D721Med (cell line): ENCODE measurements around the gene SPACA1.

Source experiments
- DNase-seq: peaks from one replicate; pipeline ENCODE4 v3.0.0; 2011; ENCODE audit warnings: low spot score; ENCODE audit not compliant: insufficient read length
- FAIRE-seq: peaks from 2 replicates; lab custom pipeline; 2011; peaks lifted over from hg19 to GRCh38; lab: Jason Lieb, UNC
- TF ChIP-seq, protein P1 (sequence below): IDR thresholded peaks from 2 replicates; pipeline ENCODE4 v1.5.1; 2012; ENCODE audit warnings: mild to moderate bottlenecking, control low read depth; ENCODE audit not compliant: insufficient read depth; ENCODE audit errors: missing control alignments

Gene SPACA1

GRCh38 chr6:88086792-88087191, 39.2 kb downstream of the SPACA1 start:
- DNase-seq: no peak
- no peak for FAIRE-seq

GRCh38 chr6:88089708-88090107, 42.1 kb downstream of the SPACA1 start:
- TF ChIP-seq, protein P1, sequence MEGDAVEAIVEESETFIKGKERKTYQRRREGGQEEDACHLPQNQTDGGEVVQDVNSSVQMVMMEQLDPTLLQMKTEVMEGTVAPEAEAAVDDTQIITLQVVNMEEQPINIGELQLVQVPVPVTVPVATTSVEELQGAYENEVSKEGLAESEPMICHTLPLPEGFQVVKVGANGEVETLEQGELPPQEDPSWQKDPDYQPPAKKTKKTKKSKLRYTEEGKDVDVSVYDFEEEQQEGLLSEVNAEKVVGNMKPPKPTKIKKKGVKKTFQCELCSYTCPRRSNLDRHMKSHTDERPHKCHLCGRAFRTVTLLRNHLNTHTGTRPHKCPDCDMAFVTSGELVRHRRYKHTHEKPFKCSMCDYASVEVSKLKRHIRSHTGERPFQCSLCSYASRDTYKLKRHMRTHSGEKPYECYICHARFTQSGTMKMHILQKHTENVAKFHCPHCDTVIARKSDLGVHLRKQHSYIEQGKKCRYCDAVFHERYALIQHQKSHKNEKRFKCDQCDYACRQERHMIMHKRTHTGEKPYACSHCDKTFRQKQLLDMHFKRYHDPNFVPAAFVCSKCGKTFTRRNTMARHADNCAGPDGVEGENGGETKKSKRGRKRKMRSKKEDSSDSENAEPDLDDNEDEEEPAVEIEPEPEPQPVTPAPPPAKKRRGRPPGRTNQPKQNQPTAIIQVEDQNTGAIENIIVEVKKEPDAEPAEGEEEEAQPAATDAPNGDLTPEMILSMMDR: no peak
- FAIRE-seq: no peak
- no peak for DNase-seq

More at GRCh38 chr6:88086792-88087191, 39.2 kb downstream of the SPACA1 start:
- TF ChIP-seq, protein P1: no peak

GRCh38 chr6:88105741-88106340, 58.2 kb downstream of the SPACA1 start:
- no peak for FAIRE-seq
- TF ChIP-seq, protein P1: no peak
- no peak for DNase-seq

- TF ChIP-seq, protein P1: no peak
- DNase-seq: no peak
- peak; percentile 91 for FAIRE-seq
Measured at GRCh38 chr6:88107241-88107640, 59.6 kb downstream of the SPACA1 start.

GRCh38 chr6:88111991-88112390, 64.3 kb downstream of the SPACA1 start:
- DNase-seq (no peak), FAIRE-seq (no peak)
- TF ChIP-seq, protein P1: no peak

- TF ChIP-seq, protein P1: no peak
- DNase-seq (no peak), FAIRE-seq (no peak)
Measured at GRCh38 chr6:88114838-88115237, 67.2 kb downstream of the SPACA1 start.

GRCh38 chr6:88115307-88115706, 67.7 kb downstream of the SPACA1 start:
- no peak for FAIRE-seq
- no peak for DNase-seq
- TF ChIP-seq, protein P1: no peak
